ENCODE data around the gene ARHGAP10.

GRCh38 chr4:147901388-147901787, 169.5 kb downstream of the ARHGAP10 start:
- TF ChIP-seq POLR2A (IDR thresholded peaks at IDR 0.05) (no peak), CTCF (IDR thresholded peaks at IDR 0.05) (no peak)

Data from prostate gland (tissue), 2 donors.